GM12878 (cell line): Measurements from ENCODE around the gene CHST15.

ENCODE experiments used
- CBFB ChIP-seq: IDR thresholded peaks from 2 replicates; pipeline ENCODE4 v1.6.1; 2016; ENCODE audit warnings: antibody characterized with exemption, low read depth
- EP300 ChIP-seq, 2 experiments: fragments of 150-350 bp in 1 of 2; IDR thresholded peaks; 2 replicates each; pipeline ENCODE4 v1.6.1; 2011 to 2012; ENCODE audit warnings: low read depth in 2 of 2, low read length in 2 of 2, borderline replicate concordance in 1 of 2, improper control_type of control experiment in 1 of 2, inconsistent platforms in 1 of 2; ENCODE audit not compliant: control insufficient read depth in 1 of 2
- GABPA ChIP-seq: IDR thresholded peaks from 2 replicates; pipeline ENCODE4 v1.6.1; 2014; ENCODE audit warnings: antibody characterized with exemption, low read depth, mild to moderate bottlenecking, inconsistent platforms
- WRNIP1 ChIP-seq: IDR thresholded peaks from 2 replicates; pipeline ENCODE4 v1.6.1; 2011; ENCODE audit warnings: low read depth, low read length, improper control_type of control experiment, borderline replicate concordance
- TF ChIP-seq, protein P1 (sequence below), 3 experiments: IDR thresholded peaks in 2 of 3; conservative IDR thresholded peaks in 1 of 3; 2 replicates each; pipeline ENCODE4 v1.5.1; 2011; ENCODE audit warnings: low read depth in 3 of 3, low read length in 3 of 3, mild to moderate bottlenecking in 3 of 3, control low read depth in 2 of 3, moderate library complexity in 2 of 3, inconsistent platforms in 1 of 3, mixed read lengths in 1 of 3; ENCODE audit not compliant: control insufficient read depth in 2 of 3, insufficient read depth in 1 of 3; ENCODE audit errors: extremely low read depth in 1 of 3
- TF ChIP-seq, protein P2 (sequence below): IDR thresholded peaks from 2 replicates; pipeline ENCODE4 v1.6.1; 2012; ENCODE audit warnings: mild to moderate bottlenecking, low read depth, low read length

DNA sequence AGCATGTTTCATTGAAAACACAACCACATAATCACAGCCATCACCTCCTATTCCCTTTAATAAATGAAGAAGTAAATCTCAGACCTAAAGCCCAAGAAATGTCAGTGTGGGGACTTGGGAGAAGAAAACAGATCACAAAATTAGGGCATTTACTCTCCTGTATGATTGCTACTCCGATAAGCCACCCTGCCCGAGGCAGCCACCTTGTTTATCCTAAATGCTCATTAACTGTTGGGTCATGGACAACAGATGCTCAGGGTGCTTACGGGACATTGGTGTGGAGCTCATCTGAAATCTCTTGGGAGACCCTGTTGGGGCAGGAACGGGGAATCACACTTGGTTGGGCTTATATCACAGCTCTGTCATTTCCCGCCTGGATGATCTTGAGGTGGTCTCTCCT, 17.5 kb upstream of the CHST15 start:
- TF ChIP-seq, protein P1, sequence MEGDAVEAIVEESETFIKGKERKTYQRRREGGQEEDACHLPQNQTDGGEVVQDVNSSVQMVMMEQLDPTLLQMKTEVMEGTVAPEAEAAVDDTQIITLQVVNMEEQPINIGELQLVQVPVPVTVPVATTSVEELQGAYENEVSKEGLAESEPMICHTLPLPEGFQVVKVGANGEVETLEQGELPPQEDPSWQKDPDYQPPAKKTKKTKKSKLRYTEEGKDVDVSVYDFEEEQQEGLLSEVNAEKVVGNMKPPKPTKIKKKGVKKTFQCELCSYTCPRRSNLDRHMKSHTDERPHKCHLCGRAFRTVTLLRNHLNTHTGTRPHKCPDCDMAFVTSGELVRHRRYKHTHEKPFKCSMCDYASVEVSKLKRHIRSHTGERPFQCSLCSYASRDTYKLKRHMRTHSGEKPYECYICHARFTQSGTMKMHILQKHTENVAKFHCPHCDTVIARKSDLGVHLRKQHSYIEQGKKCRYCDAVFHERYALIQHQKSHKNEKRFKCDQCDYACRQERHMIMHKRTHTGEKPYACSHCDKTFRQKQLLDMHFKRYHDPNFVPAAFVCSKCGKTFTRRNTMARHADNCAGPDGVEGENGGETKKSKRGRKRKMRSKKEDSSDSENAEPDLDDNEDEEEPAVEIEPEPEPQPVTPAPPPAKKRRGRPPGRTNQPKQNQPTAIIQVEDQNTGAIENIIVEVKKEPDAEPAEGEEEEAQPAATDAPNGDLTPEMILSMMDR (IDR thresholded peaks at IDR 0.05 in 2 of 3, conservative IDR thresholded peaks at IDR 0.05 in 1 of 3; ENCODE audit: control insufficient read depth in 2 of 3, extremely low read depth in 1 of 3, insufficient read depth in 1 of 3, low read depth in 3 of 3, low read length in 3 of 3), result no peak
- TF ChIP-seq EP300 (IDR thresholded peaks at IDR 0.05; ENCODE audit: borderline replicate concordance in 1 of 2, control insufficient read depth in 1 of 2, low read depth in 2 of 2, low read length in 2 of 2), result no peak
- no peak for TF ChIP-seq GABPA
- no peak for TF ChIP-seq CBFB
- TF ChIP-seq, protein P2, sequence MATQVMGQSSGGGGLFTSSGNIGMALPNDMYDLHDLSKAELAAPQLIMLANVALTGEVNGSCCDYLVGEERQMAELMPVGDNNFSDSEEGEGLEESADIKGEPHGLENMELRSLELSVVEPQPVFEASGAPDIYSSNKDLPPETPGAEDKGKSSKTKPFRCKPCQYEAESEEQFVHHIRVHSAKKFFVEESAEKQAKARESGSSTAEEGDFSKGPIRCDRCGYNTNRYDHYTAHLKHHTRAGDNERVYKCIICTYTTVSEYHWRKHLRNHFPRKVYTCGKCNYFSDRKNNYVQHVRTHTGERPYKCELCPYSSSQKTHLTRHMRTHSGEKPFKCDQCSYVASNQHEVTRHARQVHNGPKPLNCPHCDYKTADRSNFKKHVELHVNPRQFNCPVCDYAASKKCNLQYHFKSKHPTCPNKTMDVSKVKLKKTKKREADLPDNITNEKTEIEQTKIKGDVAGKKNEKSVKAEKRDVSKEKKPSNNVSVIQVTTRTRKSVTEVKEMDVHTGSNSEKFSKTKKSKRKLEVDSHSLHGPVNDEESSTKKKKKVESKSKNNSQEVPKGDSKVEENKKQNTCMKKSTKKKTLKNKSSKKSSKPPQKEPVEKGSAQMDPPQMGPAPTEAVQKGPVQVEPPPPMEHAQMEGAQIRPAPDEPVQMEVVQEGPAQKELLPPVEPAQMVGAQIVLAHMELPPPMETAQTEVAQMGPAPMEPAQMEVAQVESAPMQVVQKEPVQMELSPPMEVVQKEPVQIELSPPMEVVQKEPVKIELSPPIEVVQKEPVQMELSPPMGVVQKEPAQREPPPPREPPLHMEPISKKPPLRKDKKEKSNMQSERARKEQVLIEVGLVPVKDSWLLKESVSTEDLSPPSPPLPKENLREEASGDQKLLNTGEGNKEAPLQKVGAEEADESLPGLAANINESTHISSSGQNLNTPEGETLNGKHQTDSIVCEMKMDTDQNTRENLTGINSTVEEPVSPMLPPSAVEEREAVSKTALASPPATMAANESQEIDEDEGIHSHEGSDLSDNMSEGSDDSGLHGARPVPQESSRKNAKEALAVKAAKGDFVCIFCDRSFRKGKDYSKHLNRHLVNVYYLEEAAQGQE, result no peak
- TF ChIP-seq WRNIP1, result no peak
